K562 (cell line): ENCODE data around the gene GNG5. TPM values are rescaled to one million over a fixed set of nuclear protein-coding genes. Genes with fewer than 3 reads are reported as not detected.
A peak's percentile ranks its signal among the peaks of the same experiment; 100 is the strongest.

ENCODE experiments used
- ATAC-seq: fragments of 200-7000 bp; cut with Tn5 transposase; 3 replicates; pipeline ENCODE4 v1.9.1; 2020; ENCODE audit warnings: moderate library complexity
- BruUV-seq: library from RNA; stranded (reverse); fragments of 400-500 nt; replicated peaks from 2 replicates; lab custom pipeline; 2021; lab: Mats Ljungman, UMichigan
- CTCF ChIA-PET: fragments of 300-600 bp; formaldehyde crosslinking; extraction: SDS; loops from one replicate; lab custom pipeline; 2021; ENCODE audit warnings: low intra/inter-chr PET ratio; lab: Yijun Ruan, JAX
- POLR2A ChIA-PET: fragments of 300-600, 350-650 bp; sonication (Branson Sonifier 250); formaldehyde crosslinking; extraction: SDS; loops from one replicate; lab custom pipeline; 2021; ENCODE audit warnings: antibody characterized with exemption, inconsistent platforms; lab: Yijun Ruan, JAX
- DNase-seq, 4 experiments: peaks; one replicate each; pipeline versions ENCODE4 v3.0.0 to v3.0.0-alpha.2; 2011 to 2018; ENCODE audit warnings: low spot score in 3 of 4, mixed read lengths in 3 of 4; ENCODE audit errors: extremely low read depth in 1 of 4
- FAIRE-seq: peaks from 2 replicates; lab custom pipeline; 2011; peaks lifted over from hg19 to GRCh38; lab: Jason Lieb, UNC
- H2AFZ ChIP-seq: 2 replicates; pipeline ENCODE4 v1.6.0; 2011; ENCODE audit warnings: low read depth, low read length, control low read depth, inconsistent platforms
- H3K27ac ChIP-seq: fragments of 200-600 bp; 3 replicates; pipeline ENCODE4 v1.8.0; 2011; ENCODE audit warnings: low read depth, mild to moderate bottlenecking, control low read depth, inconsistent platforms, low read length, moderate library complexity, mixed read lengths; ENCODE audit errors: extremely low read depth
- H3K27me3 ChIP-seq, 2 experiments: fragments of 300-600 bp in 1 of 2; 2 replicates in 1 of 2; 3 replicates in 1 of 2; pipeline versions ENCODE4 v1.6.0 to v1.8.0; 2011; ENCODE audit warnings: inconsistent platforms in 2 of 2, low read length in 2 of 2, mild to moderate bottlenecking in 1 of 2, mixed read lengths in 1 of 2, moderate library complexity in 1 of 2; ENCODE audit not compliant: control insufficient read depth in 2 of 2, insufficient read depth in 2 of 2
- H3K36me3 ChIP-seq: fragments of 300-600 bp; 3 replicates; pipeline ENCODE4 v1.8.0; 2011; ENCODE audit warnings: mild to moderate bottlenecking, low read length, inconsistent platforms; ENCODE audit not compliant: control insufficient read depth, insufficient read depth
- H3K4me1 ChIP-seq, 2 experiments: fragments of 200-600 bp in 1 of 2; replicated peaks in 1 of 2; 2 replicates in 1 of 2; 3 replicates in 1 of 2; pipeline versions ENCODE4 v1.5.1 to v1.8.0; 2011; ENCODE audit warnings: inconsistent platforms in 2 of 2, low read length in 2 of 2, mild to moderate bottlenecking in 1 of 2, mixed read lengths in 1 of 2, moderate library complexity in 1 of 2; ENCODE audit not compliant: control insufficient read depth in 2 of 2, insufficient read depth in 2 of 2
- H3K4me2 ChIP-seq: 2 replicates; pipeline ENCODE4 v1.6.1; 2011; ENCODE audit warnings: low read length, control low read depth, inconsistent platforms, mixed read lengths; ENCODE audit not compliant: insufficient read depth
- H3K4me3 ChIP-seq: fragments of 200-600 bp; sonication (generic), shearing (Covaris generic); 2 replicates; pipeline ENCODE4 v1.5.1; 2016; ENCODE audit warnings: control low read depth, inconsistent platforms
- H3K79me2 ChIP-seq: fragments of 200-600 bp; 3 replicates; pipeline ENCODE4 v1.8.0; 2011; ENCODE audit warnings: low read length, inconsistent platforms; ENCODE audit not compliant: control insufficient read depth, insufficient read depth
- H3K9ac ChIP-seq, 2 experiments: 2 replicates each; pipeline versions ENCODE4 v1.6.0 to v1.6.1; 2011; ENCODE audit warnings: low read depth in 2 of 2, low read length in 2 of 2, control low read depth in 1 of 2, inconsistent platforms in 1 of 2, mild to moderate bottlenecking in 1 of 2, mixed read lengths in 1 of 2; ENCODE audit not compliant: insufficient read depth in 1 of 2
- H3K9me1 ChIP-seq: one replicate; pipeline ENCODE4 v1.6.0; 2011; ENCODE audit warnings: inconsistent platforms, mild to moderate bottlenecking, low read length, moderate library complexity; ENCODE audit not compliant: control insufficient read depth, insufficient read depth
- H3K9me3 ChIP-seq: replicated peaks from 2 replicates; pipeline ENCODE4 v1.5.1; 2011; ENCODE audit warnings: low read depth, low read length, inconsistent platforms; ENCODE audit not compliant: control insufficient read depth, insufficient read depth
- H4K20me1 ChIP-seq: replicated peaks from 2 replicates; pipeline ENCODE4 v1.6.1; 2011; ENCODE audit warnings: low read length, inconsistent platforms, mixed read lengths; ENCODE audit not compliant: control insufficient read depth, insufficient read depth
- FOSL1 ChIP-seq: fragments of 200-800 bp; sonication (Bioruptor generic); conservative IDR thresholded peaks from 2 replicates; pipeline ENCODE4 v1.6.1; 2016; ENCODE audit warnings: missing genetic modification characterization, missing compliant biosample characterization
- ILF3 ChIP-seq: fragments of 450-650 bp; IDR thresholded peaks from 2 replicates; pipeline ENCODE4 v1.6.1; 2018; ENCODE audit warnings: antibody characterized with exemption, mild to moderate bottlenecking, moderate library complexity, borderline replicate concordance
- JUND ChIP-seq, 2 experiments: IDR thresholded peaks; 2 replicates in 1 of 2; 3 replicates in 1 of 2; pipeline ENCODE4 v1.6.1; 2011; ENCODE audit warnings: borderline replicate concordance in 2 of 2, low read depth in 2 of 2, low read length in 2 of 2, improper control_type of control experiment in 1 of 2, missing biosample characterization in 1 of 2, missing genetic modification characterization in 1 of 2, missing genetic modification reagents in 1 of 2
- WGBS: fragments of 100-300 bp; shearing (Covaris generic); methylation state at CpG from one replicate; pipeline ENCODE4 v1.1.6; 2016; ENCODE audit warnings: low coverage, mixed read lengths; ENCODE audit not compliant: insufficient coverage; ENCODE audit errors: missing lambda C conversion rate; 5-methylcytosine and 5-hydroxymethylcytosine counted together
- in situ Hi-C: fragments of 300-500 bp; cut with MboI; formaldehyde crosslinking; loops from 4 replicates; pipeline ENCODE4 v1.15.0; 2018; ENCODE audit warnings: inconsistent platforms, mixed read lengths
- intact Hi-C: fragments of 100-400 bp; cut with micrococcal nuclease; formaldehyde crosslinking; loops from 2 replicates; pipeline ENCODE4 v1.14.2; 2022
- polyA plus RNA-seq, 8 experiments: library from polyadenylated mRNA; depleted of rRNA in 4 of 8; stranded (reverse) in 5 of 8; unstranded in 3 of 8; fragments of >200 nt; fragmentation: Nextera tagmentation in 2 of 8; fragmentation: Illumina TruSeq in 1 of 8; extraction: Ambion mirVana in 2 of 8; extraction: Trizol in 1 of 8; gene quantifications; 2 replicates each; pipeline versions ENCODE4 v1.2.1 to v1.2.3, GENCODE V29; 2011 to 2014; ENCODE audit warnings: inconsistent platforms in 1 of 8, missing spikeins in 1 of 8
- total RNA-seq, 7 experiments: library from RNA; depleted of rRNA in 6 of 7; stranded (reverse); fragments of >200 nt in 6 of 7; fragmentation: Illumina TruSeq in 2 of 7; extraction: Trizol in 2 of 7; gene quantifications; 2 replicates each; pipeline versions ENCODE4 v1.2.1 to v1.2.3, GENCODE V29; 2011 to 2021; ENCODE audit warnings: low replicate concordance in 1 of 7

GNG5 gene
- total and polyA plus RNA-seq, 9 of the 15 experiments (the other 6 are each of a cell fraction or from before 2014, with no cell fraction given): 61.9 to 243 (median 150) TPM

GRCh38 chr1:84479998-84480397, 26.4 kb downstream of the GNG5 start:
- CTCF ChIA-PET: no interaction called here
- in situ Hi-C loops: no loop called here
- Histone ChIP-seq H3K9me1 (no peaks in the 10 kb centered on the region), H3K4me2 (peak overlapping the region; percentile 95), H3K79me2 (peaks cover 53% of the 10 kb centered on the region), H3K4me1 (peaks cover 0 to 5% of the 10 kb centered on the region in 2 experiments; a peak in 2 of 5 replicates), H3K27ac (peak overlapping the region; percentile 88; the same call in 2 of the 3 replicates), H3K9ac (peak overlapping the region in 1 of 2 experiments; percentile 92; a peak in 2 of 4 replicates), H3K4me3 (peak overlapping the region; percentile 89)
- no TSS peak for BruUV-seq
- FAIRE-seq (no peak), DNase-seq (peak; percentile 13 to 25 (median 17))
- 0 out of 2 replicates have a peak, but pooled peaks have one; percentile 21 for TF ChIP-seq ILF3
- TF ChIP-seq JUND (IDR thresholded peaks at IDR 0.05; ENCODE audit: borderline replicate concordance, low read depth, low read length): no peak
- TF ChIP-seq JUND (tag; IDR thresholded peaks at IDR 0.05; ENCODE audit: borderline replicate concordance, low read depth, low read length): no peak
- TF ChIP-seq FOSL1 (tag): 0 out of 2 replicates have a peak, but pooled peaks have one; percentile 4
- TF ChIP-seq, all 486 proteins: peak for 2
- WGBS: 1% methylated on average over 9 of the region's 9 CpGs
- Histone ChIP-seq H2AFZ (peak overlapping the region; percentile 100), H3K9me3 (peaks cover 9% of the 10 kb centered on the region), H3K27me3 (no peaks in the 10 kb centered on the region; a peak in 1 of 5 replicates), H4K20me1 (peaks cover 9% of the 10 kb centered on the region; the same call in 1 of the 2 replicates), H3K36me3 (peaks cover 32% of the 10 kb centered on the region)
- POLR2A ChIA-PET: interaction anchor here (0.6 to 2.9 kb wide), 5 partner anchors 10 to 47 kb away, joined by 3 to 34 read pairs (median 9); partner anchors contain the start of genes GNG5 and SPATA1
- peak; percentile 59 for ATAC-seq
- intact Hi-C loops: loop anchor here (1.0 kb wide), 1 partner anchor 26 kb away; the partner anchor contains the start of genes GNG5 and SPATA1
